Activated CD4-positive, CD25-positive, alpha-beta regulatory T cell treated with anti-CD3 and anti-CD28 coated beads, Interleukin-2, amount 50 U/mL, for 24 hours (primary cell): ENCODE results near the gene MYO1H.

ENCODE experiments used
- ATAC-seq, 2 donors: fragments of 150-1000 bp; cut with Tn5 transposase; one replicate each; pipeline ENCODE4 v1.10.0; 2021; ENCODE audit warnings: mild to moderate bottlenecking in 1 of 2, moderate library complexity in 1 of 2

MYO1H gene

DNA sequence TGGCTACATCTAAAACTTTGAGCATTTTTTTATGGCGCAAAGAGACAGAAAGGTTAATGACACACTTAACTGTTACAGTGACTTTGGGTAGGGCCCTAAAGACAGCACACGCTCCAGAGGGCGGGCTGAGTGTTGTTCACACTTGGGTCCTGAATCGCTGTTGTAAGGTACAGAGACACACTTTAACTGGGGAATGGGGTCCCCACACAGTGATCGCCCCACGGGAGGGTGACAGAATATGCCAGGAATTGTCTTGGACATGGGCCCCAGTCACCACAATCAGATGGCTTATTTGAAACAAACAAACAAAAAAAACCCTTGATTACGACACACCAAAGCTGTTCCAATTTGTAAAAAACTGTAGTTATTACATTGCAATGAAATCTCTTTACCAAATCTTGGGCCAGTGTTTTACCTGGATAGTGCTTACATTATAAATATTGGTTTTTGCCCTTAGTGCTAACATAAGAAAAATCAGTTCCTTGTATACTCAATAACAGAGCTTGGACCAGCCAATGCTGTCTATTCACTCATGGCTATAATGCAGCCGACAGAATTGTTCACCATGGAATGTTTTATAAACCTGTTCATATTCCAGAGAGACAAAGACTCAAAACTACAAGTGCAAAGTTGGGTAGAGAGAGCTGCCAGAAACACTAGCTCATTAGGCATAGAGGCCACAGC is 101.1 kb downstream of the MYO1H start:
- no peak for ATAC-seq

DNA sequence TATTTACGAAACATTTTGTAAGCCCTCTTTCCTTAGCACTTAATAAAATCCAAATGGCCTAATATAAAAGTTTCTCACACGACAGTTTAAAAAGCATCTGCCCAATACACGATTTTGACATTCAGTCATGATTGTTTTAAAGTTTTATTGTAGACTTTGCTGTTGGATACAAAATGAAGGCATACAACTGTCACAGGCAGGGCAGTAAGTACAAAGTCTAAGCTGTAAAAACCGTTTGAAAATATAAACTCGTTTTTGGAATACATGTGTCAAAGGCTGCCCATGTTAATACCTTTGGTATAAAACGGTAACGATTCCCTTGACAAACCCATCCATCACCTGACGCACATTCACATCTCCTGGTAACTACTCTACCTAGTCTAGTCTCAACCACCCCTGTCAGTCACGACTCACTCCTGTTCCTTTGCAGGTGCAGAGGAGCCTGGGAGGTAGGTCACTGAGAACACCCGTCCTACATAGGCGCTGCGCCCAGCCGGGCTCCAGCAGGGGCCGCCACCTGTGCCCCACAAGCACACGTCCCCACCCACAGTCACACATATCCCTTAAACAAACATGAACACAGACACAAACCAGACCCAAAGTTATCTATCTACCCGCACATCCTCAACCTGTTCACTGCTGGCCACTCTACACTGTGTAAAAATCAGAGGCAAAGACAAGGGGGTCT is 102.3 kb downstream of the MYO1H start:
- ATAC-seq, result no peak

DNA sequence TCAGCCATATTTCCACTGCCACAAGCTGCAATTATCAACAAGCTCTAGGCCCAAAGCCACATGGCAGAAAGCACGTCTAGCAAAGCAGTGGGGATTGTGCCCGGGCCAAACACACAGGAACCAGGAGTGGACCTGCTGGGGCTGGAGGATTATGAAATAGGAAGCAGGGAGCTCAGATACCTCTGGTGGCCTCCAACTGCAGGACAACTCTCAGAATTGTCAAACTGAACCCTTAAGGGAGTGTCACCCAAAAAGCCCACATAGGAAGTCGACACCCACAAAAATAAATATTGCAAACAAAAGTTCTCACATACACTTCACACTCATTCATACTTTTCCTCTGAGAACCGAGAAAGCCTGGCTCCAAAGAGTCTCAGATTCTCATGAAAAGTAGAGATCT is 103.3 kb downstream of the MYO1H start:
- no peak for ATAC-seq

DNA sequence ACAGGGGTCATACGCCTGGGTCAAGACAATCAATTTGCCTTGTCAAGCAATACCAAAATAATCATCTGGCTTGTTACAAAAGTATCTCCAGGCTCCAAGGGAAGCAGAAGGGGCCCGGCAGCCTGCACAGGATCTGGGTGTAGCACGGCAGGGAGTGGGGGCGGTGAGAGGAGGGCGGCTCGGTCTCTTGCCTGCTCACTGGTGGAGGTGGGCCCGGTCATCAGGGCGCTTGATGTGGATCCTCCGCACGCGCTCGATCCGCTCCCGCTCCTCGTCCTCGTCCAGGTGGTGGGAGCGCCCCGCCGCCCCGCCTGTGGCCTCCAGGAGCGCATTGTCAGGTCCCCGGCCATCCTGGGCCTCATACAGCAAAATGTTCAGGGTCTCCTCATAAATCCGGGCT is 103.7 kb downstream of the MYO1H start:
- no peak for ATAC-seq

DNA sequence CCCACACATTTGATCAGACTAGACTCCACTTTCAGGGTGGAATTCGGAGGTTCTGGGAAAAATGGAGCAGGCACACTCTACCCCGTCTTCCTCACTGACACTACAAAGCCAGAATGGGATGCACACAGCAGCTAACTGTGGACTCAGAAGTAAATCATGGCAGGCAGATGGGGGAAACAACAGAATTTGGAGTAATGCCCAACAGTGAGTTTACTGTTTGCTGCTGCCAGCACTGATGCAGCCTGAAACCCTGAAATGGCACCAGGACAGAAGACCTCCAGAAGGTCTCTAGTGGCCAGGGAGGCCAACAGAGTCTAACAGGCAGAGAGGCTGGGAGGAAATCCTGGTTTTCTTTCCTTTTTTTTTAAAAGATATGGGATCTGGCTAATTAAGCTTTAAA is 104.8 kb downstream of the MYO1H start:
- ATAC-seq, result no peak

DNA sequence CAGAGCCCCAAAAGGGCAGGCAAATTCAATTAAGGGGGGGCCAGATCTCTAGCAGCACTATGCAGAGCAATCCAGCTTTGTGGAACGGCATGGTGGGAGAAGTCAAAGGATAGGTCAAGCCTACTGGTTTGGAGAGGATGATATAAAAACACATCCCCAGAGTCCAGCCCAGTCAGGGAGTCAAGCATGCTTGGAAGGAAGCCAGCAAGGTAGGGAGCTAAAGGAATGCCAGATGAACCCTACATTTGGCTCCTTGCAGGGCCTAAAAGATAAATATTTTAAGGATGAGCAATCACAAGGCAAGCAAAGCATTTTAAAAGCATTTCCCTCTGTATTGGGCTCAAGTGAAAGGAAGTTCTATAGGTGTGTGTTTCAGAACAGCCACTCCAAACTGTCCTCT is 108.0 kb downstream of the MYO1H start:
- no peak for ATAC-seq

DNA sequence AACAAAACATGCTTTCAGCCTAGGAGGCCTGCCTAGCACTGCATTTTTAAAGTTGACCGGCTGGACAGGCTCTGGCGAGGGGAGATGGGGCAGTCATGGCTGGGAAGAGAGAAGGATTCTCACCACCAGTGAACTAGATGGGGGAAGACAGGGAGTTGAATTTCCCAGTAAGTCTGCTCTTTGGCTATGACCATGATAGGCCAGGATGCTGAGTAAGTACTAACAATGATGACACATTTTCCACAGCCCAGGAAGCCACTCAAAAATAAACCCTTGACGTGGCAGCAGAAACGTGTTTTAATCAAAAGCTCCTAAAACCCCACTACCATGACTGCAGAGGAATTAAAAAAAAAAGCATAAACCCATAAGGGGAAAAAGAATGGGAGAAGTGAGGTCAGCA is 110.4 kb downstream of the MYO1H start:
- no peak for ATAC-seq

DNA sequence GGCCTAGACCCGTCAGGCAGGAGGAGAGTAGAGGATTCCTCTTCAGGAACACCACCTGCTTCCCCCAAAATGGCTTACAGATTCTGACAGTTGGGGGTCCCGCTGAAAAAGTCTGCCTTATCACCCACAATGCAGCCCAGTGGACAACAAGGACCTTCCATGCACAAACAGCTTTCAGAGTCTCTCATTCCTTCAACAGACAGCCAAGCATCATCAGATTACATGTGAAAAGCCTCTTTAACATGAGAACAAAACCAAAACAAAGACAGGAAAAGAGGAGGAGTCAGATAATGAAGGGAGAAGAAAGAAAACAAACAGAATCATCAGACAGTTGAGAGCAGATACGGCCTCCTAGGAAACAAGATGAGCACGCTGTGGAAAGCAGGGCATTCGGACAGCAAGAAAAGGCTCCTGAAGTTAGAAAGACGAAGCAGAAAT is 111.1 kb downstream of the MYO1H start:
- ATAC-seq, result no peak

DNA sequence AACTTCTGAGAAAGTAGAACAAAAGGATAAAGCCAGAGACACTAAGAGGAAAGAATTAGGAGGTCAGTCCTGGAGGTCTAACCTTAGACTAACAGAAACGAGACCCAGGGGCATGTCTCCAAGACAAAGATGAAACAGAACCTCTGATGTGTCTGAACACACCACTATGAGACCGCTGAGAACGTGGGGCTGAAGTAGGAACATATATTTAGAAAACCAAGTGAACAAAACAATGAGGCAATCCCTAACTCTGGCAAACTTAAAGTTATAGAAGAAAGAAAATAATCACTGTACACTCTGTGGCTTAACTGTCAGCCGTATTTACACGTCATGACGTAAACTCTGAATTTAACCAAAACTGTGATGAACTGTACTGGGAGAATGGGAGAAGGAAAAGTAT is 111.5 kb downstream of the MYO1H start:
- no peak for ATAC-seq

DNA sequence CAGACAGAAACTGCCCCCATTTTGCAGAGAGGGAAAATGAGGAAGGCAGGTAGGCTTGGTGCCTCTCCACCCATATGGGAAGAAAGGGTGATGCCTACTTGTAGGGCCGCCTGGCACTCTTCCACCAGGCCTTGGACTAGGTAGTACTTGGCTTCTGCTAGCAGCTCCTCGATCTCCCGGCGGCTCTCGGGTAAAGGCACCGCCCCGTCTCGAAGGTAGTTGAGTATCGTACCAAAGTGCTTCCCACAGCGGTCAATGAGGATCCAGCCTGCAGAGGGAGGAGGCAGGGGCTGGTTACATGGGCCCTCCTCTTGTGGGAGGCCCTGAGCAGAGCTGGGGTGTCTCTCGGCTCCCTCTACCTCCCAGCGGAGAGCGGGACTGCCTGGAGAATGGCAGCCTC is 112.8 kb downstream of the MYO1H start:
- ATAC-seq, result no peak

DNA sequence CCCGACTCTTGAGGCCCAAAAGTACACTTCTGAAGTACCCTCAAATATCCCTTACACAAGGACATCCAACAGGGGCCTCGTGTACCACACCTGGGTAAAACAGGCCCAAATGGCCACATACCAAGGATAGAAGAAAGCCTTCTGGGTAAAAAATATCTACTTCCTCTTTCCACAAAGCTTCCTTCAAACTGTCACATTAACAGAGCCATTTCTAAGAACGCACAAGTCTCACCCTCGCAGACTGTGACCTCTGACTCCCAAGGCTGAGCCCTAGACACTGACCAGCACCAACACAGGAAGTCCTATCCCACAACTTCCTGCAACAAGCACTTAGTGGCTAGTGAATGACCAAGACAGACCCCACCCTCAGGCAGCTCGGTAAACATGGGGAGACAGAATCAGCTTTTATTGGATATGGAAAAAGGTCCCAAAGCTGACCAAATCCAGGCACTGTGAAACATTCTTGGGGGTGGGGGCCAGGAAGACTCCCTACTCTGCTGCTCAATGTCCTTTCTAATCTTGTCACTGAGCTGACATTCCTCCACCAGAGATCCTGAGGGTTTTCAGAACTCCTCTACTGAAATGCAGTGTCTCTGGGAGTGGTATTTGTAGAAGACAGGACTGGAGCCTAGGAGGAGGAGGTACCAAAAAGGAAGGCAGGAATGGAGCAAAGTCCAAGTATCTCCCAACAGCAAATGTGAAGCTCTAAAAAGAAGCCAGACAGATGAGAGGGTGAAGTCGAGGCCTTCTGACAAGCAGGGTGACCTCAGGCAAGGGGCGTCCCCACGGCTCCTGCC is 113.5 kb downstream of the MYO1H start:
- ATAC-seq, result peak in 1 of 2 donors; percentile 17

DNA sequence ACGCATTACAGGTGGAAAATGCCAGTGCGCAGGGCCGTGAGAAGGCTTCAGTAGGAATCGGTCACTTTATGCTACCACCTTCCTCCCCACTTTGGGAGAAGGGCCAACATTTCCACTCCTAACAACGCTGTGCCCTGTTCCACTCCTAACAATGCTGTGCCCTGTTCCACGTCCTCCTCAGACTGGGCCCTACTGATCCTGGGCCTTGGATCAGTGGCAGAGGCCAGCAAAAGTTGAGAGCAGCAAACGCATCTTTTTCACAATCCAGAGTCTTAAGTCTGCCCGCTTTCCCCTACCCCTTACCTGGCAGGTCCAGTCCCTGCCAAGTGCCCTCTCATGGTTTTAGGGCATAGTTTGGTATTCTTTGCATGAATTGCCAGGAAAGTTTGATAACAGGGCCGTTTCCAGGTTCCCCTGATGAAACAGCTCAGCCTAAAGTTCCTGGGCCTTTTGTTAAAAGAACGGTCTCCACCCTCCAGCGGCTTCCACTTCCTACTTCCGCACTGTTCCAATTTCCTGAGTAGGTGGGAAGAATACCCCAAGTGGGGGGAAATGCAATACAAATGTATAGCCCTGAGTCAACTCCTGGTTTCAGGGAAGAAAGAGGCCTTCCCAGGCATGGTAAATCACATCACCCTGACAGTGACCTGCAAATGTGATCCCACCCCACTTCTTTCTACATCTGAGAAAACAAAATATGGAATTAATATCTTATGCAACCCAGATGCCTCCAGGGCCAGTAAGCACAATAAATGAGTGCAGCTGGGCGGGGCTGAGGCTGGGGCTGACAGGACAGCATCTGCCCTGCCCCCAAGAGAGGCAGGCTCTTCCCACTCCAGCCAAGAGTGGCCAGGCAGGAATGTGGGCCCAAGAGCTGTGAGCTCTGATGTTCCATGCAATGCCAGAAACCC is 114.4 kb downstream of the MYO1H start:
- no peak for ATAC-seq

DNA sequence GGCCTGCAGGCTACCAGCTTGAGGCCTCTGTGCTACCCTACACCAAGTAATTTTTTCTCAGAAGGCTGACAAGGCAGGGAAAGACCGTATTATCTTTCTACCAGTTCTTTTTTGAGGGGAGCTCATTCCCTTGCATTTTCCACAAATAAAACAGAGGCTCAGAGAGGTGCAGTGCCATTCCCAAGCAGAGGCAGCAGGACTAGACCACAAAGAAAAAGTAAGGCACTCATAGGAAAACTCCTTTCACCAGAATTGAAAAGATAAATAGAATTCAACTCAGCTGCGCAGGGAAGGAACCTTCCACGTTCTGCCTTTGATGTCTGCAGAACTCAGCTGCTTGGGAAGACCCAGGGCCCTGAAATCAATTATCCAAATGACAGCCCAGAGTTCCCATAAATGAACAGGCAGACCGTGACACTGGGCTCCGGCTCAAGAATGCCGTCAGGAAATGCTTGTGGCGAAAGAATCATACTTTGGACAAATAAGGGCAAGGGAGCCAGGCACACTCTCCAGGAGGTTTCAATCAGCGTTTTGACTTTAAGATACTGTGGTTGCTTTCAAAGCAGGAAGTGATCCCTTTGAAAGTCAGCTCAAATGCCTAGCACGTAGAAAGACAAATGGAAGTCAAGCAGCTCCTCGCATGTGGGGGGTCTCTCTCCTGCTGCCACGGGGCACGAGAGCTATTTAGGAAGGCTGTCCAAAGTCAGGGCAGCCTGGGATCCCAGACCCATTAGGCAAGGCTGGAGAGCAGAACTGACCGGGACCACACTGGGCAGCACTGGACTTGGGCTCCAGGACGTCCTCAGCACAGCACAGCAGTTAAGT is 115.4 kb downstream of the MYO1H start:
- no peak for ATAC-seq

DNA sequence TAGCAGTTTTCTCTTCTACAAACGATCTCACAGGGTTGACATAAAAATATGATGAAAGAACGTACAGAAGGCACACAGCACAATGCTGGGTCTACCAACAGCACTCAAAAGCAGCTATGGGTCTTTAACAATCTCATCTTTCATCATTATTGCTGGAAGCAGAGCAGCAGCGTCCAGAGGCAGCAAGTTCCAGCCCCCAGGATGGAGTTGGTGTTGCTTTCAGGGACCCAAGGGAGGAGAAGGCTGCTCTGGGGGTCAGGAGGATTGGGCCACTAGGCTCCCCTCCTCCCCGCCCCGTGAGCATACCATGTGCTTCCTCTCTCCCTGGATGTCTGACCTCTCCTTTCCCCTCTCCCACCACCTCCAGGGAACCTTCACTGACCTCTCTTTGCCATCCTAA is 116.1 kb downstream of the MYO1H start:
- ATAC-seq, result no peak

DNA sequence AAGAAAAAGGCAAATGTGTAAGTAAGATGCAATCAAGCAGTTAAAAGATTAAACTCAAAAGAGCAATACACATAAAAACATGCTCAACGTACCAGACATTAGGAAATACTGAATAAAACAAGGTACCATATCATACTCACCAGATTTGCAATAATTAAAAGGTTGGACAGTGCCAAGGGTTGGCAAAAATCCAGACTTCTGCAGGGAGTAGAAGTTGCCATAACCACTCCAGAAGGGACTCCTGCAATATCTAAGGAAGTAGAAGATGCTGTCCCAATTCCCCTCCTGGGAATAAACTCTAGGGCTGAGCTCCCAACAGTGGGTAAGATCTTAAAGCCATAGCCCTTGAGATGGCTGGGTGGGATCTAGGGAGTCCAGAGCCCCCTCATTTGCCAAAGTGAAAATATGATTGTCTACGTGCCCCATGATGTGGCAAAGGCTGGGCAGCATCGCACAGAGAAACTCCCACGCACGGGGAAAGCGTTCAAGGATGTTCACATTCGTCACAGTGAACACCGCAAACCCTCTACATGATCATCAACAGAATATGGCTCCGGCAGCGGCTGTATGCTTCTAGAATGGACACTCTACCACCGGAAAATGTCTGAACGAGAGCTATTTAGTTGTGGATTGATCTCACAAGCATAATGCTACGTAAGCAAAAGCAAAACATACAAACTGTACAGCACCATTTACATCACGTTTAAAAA is 117.1 kb downstream of the MYO1H start:
- ATAC-seq, result no peak

DNA sequence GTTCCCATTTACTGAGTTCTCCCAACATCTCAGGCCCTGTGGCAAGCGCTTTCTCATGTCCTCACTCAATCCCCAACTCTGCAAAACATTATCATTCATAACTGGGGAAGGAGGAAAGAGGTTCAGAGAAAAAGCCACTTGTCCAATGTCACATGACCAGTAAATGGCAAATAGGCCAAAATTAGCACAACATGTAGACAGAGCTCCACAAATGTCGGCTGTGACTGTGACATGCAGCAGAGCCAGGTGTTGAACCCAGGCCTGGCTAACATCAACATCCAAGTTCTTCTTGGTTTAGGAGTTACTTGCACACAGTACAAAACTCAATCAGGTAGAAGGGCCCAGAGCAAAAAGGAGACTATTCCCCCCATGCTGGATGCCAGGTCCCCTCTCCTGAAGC is 118.6 kb downstream of the MYO1H start:
- no peak for ATAC-seq

DNA sequence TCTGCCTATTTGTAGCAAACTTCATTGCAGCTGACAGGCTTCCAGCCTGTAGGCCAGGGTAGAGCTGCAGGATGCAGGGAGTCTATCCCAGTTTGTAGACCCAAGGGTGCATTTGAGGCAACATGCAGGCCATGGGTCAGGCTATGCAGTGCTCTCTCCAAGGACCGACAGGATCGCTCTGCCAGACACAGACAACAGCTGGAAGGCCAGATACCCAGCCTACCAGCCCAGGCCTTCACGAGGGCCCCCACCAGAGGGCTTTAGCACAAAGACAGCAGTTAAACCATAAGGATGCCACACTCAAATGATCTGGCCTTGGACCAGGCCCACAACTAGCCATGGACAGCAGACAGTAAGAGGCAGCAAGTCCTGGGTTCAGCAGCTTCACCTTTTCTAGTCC is 119.1 kb downstream of the MYO1H start:
- ATAC-seq, result no peak

DNA sequence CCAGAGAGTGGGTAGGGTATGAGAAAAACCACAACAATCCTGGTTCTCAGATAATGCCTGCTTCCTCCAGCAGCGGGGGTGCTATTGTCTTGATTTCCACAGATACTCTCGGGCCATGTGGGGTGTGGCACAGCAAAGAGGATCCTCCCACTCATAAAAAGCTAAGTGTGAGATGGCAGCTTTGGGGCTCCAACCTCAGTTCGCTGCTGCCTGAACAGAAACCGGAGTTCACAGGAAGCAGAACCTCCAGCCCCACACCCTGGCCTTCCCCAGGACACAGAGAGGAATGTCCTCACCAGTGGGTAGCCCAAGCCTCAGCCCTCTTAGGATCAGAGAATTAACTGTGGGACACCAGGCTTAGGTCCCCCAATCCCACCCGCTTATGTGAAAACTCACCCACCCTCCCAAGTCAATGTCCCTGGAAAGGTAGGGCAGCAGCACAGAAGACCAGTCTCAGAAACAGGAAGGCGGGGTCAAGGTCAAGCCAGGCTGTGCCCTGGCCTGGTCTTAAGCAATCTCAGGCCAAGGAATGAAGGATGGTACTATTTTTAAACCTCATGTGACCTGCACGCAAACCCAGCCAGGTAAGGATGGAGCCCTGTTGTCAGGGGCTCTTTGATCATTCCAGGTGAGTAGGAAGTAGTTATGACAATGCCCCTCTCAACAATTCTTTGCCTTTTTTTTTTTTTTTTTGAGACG is 120.4 kb downstream of the MYO1H start:
- ATAC-seq, result no peak

DNA sequence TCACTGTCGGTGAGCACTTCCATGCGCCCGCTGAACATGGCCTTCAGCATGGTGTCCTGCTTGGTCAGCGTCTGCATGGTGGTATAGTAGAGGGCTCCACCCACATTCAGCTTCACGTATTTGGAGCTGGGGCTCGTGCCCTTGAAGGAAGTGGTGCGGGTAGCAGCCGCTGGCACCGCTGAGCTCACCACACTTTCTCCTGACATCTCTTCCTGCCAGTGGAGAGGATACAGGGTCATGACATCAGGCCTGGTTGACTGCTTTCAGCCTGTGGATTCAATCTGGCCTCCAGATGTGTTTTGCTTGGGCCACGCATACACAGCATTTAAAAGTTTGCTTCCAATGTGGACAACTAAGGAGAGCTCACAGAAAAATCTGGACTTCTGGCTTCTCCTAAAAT is 121.8 kb downstream of the MYO1H start:
- no peak for ATAC-seq

DNA sequence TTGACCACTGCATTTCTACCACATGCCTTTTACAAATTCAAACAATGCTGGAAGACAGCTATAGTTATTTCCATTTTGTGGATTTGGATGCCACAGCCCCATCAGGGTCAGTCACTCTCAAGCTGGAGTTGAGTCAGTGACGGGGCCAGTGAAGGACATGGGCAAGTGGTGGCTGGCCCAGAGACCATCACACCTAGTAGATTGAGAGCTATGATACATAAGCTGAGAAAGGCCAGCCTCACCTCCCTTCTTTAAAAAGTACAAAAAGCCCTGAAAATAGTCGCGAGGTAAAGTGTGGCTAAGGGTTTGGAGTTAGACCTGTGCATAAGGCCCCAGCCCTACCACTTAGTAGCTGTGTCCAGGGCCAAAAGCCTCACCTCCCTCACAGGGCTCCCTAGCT is 125.3 kb downstream of the MYO1H start:
- no peak for ATAC-seq
